ENCODE data around the gene NTMT2.
"Not testable (repeated sequence)": the region's sequence is repeated elsewhere in the genome, so short reads cannot be mapped to it uniquely, and the experiment has no call there.

DNA sequence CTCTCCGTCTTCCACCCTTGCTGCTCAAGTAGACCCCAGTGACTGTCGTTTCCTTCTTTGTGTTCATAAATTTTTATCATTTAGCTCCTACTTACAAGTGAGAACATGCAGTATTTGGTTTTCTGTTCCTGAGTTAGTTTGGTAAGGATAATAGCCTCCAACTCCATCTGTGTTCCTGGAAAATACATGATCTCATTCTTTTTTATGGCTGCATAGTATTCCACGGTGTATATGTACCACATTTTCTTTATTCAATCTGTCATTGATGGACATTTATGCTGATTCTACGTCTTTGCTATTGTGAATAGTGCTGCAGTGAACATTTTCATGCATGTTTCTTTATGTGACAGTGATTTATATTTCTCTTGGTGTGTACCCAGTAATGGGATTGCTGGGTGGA is 24.8 kb downstream of the NTMT2 start:
- not testable (repeated sequence) for TF ChIP-seq CTCF, POLR2A (IDR thresholded peaks at IDR 0.05)

All from lower leg skin (tissue), 3 donors.